ENCODE data around the gene TUBAL3.

GRCh38 chr10:5416981-5417380 lies 12.4 kb upstream of the TUBAL3 start:
- no peak for TF ChIP-seq CTCF (IDR thresholded peaks at IDR 0.05)
- TF ChIP-seq EP300 (IDR thresholded peaks at IDR 0.05): no peak

All from suprapubic skin (tissue), 3 donors.